SK-N-SH treated with all-trans-retinoic acid at 6 μM for 48 hours (cell line): ENCODE results near the gene ITPA.

Experiments used
- ATAC-seq: fragments of 200-7000 bp; cut with Tn5 transposase; 3 replicates; pipeline ENCODE4 v1.9.1; 2020; ENCODE audit warnings: mild to moderate bottlenecking, moderate library complexity
- ARNTL ChIP-seq: fragments of 450-650 bp; formaldehyde crosslinking; IDR thresholded peaks from 2 replicates; pipeline ENCODE4 v1.5.0; 2020; ENCODE audit warnings: low read depth, mild to moderate bottlenecking, moderate library complexity, borderline replicate concordance
- CREB5 ChIP-seq: fragments of 250-450 bp; sonication (Bioruptor Pico); IDR thresholded peaks from 2 replicates; pipeline ENCODE4 v1.5.1; 2020; ENCODE audit warnings: low read depth, mild to moderate bottlenecking, moderate library complexity
- CSRNP3 ChIP-seq: fragments of 250-450 bp; sonication (Bioruptor Pico); IDR thresholded peaks from 2 replicates; pipeline ENCODE4 v1.5.1; 2021; ENCODE audit warnings: mild to moderate bottlenecking, moderate library complexity
- ESRRG ChIP-seq: fragments of 250-450 bp; sonication (Bioruptor Pico); IDR thresholded peaks from 2 replicates; pipeline ENCODE4 v1.6.1; 2021; ENCODE audit warnings: mild to moderate bottlenecking
- ISL1 ChIP-seq: fragments of 250-450 bp; sonication (Bioruptor Pico); IDR thresholded peaks from 2 replicates; pipeline ENCODE4 v2.1.2; 2022; ENCODE audit warnings: mild to moderate bottlenecking, moderate library complexity
- OSR1 ChIP-seq: fragments of 250-450 bp; sonication (Bioruptor Pico); IDR thresholded peaks from 2 replicates; pipeline ENCODE4 v1.8.0; 2022; ENCODE audit warnings: moderate library complexity, mild to moderate bottlenecking, inconsistent platforms
- PATZ1 ChIP-seq: fragments of 250-450 bp; sonication (Bioruptor Pico); IDR thresholded peaks from 2 replicates; pipeline ENCODE4 v1.8.0; 2020; ENCODE audit warnings: mild to moderate bottlenecking, moderate library complexity, borderline replicate concordance
- PPARA ChIP-seq: fragments of 250-450 bp; sonication (Bioruptor Pico); IDR thresholded peaks from 2 replicates; pipeline ENCODE4 v1.5.0; 2020; ENCODE audit warnings: mild to moderate bottlenecking, borderline replicate concordance
- SNAI2 ChIP-seq: fragments of 250-450 bp; sonication (Bioruptor Pico); IDR thresholded peaks from 2 replicates; pipeline ENCODE4 v1.5.0; 2020; ENCODE audit warnings: mild to moderate bottlenecking, moderate library complexity
- TOX ChIP-seq: fragments of 250-450 bp; sonication (Bioruptor Pico); IDR thresholded peaks from 2 replicates; pipeline ENCODE4 v1.8.0; 2021; ENCODE audit warnings: mild to moderate bottlenecking, moderate library complexity, borderline replicate concordance
- TSHZ2 ChIP-seq: fragments of 250-450 bp; sonication (Bioruptor Pico); IDR thresholded peaks from 2 replicates; pipeline ENCODE4 v1.5.0; 2020; ENCODE audit warnings: mild to moderate bottlenecking, moderate library complexity
- ZC3H10 ChIP-seq: fragments of 250-450 bp; sonication (Bioruptor Pico); IDR thresholded peaks from 2 replicates; pipeline ENCODE4 v1.5.1; 2021; ENCODE audit warnings: mild to moderate bottlenecking, moderate library complexity
- ZFP30 ChIP-seq: fragments of 450-650 bp; formaldehyde crosslinking; IDR thresholded peaks from 2 replicates; pipeline ENCODE4 v1.5.0; 2022; ENCODE audit warnings: mild to moderate bottlenecking, moderate library complexity
- ZNF70 ChIP-seq: fragments of 450-650 bp; formaldehyde crosslinking; IDR thresholded peaks from 2 replicates; pipeline ENCODE4 v1.5.0; 2020; ENCODE audit warnings: mild to moderate bottlenecking, moderate library complexity
- ZNF8 ChIP-seq: fragments of 450-650 bp; formaldehyde crosslinking; IDR thresholded peaks from 2 replicates; pipeline ENCODE4 v1.5.0; 2020; ENCODE audit warnings: mild to moderate bottlenecking, moderate library complexity

ITPA gene

GRCh38 chr20:3223994-3224680 lies 14.8 kb downstream of the ITPA start:
- TF ChIP-seq CSRNP3 (no peak), ZFP30 (CRISPR knock-in tag) (no peak), CREB5 (CRISPR knock-in tag) (no peak), ARNTL (no peak), ZC3H10 (CRISPR knock-in tag) (no peak), ZNF70 (CRISPR knock-in tag) (no peak), ISL1 (no peak)
- ATAC-seq, result no peak; the same call in 2 of the 3 replicates

GRCh38 chr20:3224681-3225421 lies 15.6 kb downstream of the ITPA start:
- no peak for ATAC-seq
- TF ChIP-seq ARNTL (no peak), ZNF70 (CRISPR knock-in tag) (no peak), ZNF8 (no peak), SNAI2 (CRISPR knock-in tag) (no peak)

GRCh38 chr20:3226093-3226492 lies 16.8 kb downstream of the ITPA start:
- no peak for ATAC-seq
- TF ChIP-seq OSR1 (no peak), PATZ1 (no peak), CSRNP3 (no peak), CREB5 (CRISPR knock-in tag) (no peak), ESRRG (CRISPR knock-in tag) (no peak), TOX (CRISPR knock-in tag) (no peak)

GRCh38 chr20:3226864-3227263 lies 17.6 kb downstream of the ITPA start:
- TF ChIP-seq ESRRG (CRISPR knock-in tag) (no peak), PATZ1 (no peak), ZC3H10 (CRISPR knock-in tag) (no peak), SNAI2 (CRISPR knock-in tag) (no peak), CSRNP3 (no peak), PPARA (CRISPR knock-in tag) (no peak), TOX (CRISPR knock-in tag) (no peak), TSHZ2 (CRISPR knock-in tag) (no peak), ZNF8 (no peak)
- no peak for ATAC-seq
